Skeletal muscle cell (primary cell): Measurements from ENCODE around the gene ABLIM3.

Source experiments
- DNase-seq: peaks from one replicate; pipeline ENCODE4 v3.0.0-alpha.2; 2010; ENCODE audit warnings: low read depth
- H3K4me3 ChIP-seq: 2 replicates; pipeline ENCODE4 v1.5.1; 2011; ENCODE audit warnings: low read depth, mild to moderate bottlenecking, control low read depth, low read length, moderate library complexity

The ABLIM3 gene

DNA sequence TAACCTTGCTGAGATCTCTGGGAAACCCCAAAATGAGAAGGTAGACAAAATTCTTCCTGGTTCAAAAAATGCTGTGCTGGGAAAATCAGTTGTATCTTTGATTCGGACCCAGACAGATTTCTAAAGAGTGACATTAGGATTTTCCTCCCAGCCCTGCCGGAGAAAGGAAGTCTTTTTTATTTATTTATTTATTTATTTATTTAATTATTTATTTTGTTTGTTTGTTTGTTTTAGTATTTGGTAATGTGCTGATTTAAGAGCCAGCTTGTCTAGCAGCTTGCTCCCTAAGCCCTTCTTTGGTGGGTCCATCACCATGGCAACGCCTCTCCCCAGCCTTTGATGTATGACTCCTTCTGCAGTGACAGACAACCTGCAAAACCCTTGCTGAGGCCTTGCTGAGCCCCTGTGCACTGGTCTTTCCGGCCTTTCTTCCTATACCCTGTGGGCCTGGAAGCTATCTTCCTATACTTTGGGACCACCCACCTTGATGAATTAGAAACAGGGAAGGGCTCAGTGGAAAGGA lies 69.7 kb downstream of the ABLIM3 start:
- no peak for DNase-seq
- H3K4me3 ChIP-seq: no peak overlapping the region

GRCh38 chr5:149211566-149211965 lies 70.3 kb downstream of the ABLIM3 start:
- peak; percentile 73 for DNase-seq
- H3K4me3 ChIP-seq: no peak overlapping the region

DNA sequence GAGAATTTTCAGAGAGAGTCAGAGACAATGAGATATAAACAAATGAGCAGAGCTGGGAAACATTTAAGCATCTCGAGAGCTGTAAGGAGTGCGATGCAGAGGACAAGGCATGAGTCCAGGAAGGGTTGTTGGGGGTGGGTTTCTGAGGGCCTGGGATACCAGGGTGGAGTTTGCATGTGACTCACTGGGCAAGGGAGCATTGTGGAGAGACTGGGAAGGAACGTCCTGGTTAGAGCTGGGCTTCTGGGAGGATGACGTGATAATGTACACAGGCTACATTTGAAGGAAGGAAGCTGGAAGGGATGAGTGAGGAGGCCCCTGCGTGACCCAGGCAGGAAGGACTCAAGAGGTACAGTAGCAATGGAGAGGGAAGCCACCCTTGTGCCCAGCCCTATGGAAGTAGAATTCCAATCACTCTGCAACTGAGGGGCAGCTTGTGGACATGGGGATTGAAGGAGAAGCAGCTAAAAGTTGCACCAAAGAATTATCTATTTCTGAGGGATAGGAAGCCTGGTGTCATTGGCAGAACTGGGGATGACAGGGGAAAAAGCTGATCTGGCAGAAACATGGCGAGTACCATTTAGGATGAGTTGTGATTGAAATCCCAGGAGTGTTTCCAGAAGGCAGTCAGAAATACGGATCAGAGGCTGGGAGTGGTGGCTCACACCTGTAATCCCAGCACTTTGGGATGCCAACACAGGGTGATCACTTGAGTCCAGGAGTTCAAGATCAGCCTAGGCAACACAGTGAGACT lies 71.1 kb downstream of the ABLIM3 start:
- peak; percentile 97 for DNase-seq
- no peak overlapping the region for H3K4me3 ChIP-seq

DNA sequence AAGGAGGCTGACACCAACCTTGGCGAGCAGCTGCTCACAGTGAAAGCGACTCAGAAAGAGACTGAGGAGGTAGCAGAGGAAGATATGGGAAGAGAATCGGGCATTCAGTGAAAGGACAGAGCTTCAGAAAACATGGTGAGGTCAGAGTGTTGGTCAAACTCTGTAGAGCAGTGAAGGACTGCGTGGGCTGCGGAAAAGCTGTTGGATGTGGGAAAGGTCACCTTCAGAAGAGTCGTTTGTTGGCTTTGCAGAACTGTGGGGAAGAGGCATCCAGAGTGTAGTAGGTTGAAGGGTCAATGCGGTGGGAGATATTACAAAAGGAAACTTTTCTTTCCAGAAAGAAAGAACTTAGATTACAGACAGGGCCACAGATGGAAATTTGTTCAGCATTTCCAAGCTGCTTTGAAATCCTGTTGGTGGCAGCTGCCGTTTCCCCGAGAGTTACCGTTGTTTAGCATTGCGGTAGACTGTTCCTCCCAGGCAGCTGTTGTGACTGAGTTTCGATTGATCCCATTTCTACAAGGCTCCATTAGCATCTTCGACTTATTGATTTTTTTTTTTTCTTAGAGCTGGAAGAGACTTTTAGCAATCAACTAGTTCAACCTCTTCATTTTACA lies 72.1 kb downstream of the ABLIM3 start:
- no peak overlapping the region for H3K4me3 ChIP-seq
- no peak for DNase-seq

GRCh38 chr5:149215478-149216090 lies 74.3 kb downstream of the ABLIM3 start:
- no peak overlapping the region for H3K4me3 ChIP-seq
- no peak for DNase-seq

DNA sequence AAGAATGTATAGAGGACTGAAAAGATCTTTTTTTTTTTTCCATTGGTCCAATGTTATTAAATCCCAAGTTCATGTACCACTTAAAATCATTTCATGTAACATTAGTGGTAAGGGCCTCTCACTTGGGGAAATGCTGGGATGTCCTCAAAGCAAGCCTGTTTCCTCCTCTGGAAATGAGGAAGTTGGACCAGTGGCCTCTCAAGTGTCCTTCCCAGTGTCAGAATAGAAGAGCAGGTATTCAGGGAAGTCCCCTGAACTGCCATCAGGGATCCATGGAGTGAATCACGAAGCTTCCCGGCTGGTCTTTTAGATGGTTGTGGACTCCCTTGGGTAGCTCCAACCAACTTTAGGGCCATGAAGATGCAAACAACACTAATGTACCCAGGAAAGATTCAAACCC lies 75.2 kb downstream of the ABLIM3 start:
- DNase-seq: no peak

DNA sequence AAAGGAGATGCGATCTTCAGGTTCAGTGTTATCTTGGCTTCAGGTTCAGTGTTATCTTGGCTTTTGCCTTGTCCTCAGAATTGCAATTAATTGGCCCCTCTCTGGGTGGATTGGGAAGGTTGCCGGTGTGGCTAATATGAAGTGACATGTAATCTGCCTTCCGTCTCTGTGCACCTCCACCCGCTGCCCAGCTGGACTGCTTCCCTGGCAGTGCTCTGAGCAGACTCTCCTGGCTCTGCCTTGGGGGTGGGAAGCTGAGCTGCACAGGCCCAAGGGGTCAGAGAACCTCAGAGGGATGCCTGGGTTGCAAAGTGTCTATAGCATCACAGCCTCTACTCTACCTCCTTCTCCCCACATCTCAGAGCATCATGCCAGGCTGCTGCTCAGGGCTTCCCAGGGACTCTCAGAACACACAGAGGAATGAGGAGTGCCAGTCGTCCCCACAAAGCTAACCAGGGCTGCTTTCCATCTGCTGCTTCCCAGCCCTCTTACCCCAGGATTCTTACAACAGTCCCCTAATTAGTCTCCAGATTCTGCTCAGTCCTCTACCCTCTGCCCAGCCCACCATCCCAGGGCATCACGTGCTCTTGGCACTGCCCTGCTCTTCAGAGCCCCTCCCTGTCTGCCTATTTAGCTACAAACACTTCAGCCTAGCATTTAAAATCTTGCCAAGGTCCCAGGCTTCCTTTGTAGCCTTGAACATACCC lies 76.0 kb downstream of the ABLIM3 start:
- H3K4me3 ChIP-seq: no peak overlapping the region
- no peak for DNase-seq

More for the DNA sequence above, 75.2 kb downstream of the ABLIM3 start:
- H3K4me3 ChIP-seq: no peak overlapping the region

DNA sequence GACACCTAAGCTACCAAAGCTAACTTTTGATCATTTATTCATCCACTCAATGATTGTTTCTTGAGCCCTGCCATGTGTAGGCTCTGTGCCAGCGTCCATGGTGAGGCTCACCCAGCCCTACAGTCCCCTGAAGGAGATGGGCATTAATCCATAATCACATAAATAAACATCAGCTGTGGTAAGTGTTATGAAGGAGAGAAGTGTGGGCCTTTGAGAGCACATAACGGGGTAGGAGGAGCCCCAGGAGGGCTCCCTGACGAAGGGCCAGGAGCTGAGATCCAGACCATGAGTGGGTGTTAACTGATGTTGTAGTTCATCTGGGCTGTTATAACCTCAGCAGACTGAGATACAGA lies 76.5 kb downstream of the ABLIM3 start:
- DNase-seq: no peak
- H3K4me3 ChIP-seq: no peak overlapping the region

DNA sequence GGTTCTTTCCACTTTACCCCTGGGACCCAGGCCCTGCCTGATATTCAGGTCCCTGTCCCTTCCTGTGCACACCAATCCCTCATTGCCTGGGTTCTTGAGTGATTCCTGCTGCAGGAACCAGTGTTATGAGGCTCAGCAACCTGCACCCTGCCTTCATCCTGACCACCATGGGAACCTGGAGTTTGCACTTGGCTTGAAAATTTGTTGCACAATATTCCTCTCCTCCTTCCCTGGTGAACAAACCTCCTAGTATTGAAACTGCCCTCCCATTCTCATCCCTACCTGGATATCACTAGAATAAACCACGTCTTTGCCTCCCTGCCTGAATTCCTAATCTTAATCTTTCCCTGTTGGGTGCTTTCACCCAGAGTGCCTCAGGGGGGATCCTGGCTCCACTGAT lies 78.3 kb downstream of the ABLIM3 start:
- DNase-seq: no peak

DNA sequence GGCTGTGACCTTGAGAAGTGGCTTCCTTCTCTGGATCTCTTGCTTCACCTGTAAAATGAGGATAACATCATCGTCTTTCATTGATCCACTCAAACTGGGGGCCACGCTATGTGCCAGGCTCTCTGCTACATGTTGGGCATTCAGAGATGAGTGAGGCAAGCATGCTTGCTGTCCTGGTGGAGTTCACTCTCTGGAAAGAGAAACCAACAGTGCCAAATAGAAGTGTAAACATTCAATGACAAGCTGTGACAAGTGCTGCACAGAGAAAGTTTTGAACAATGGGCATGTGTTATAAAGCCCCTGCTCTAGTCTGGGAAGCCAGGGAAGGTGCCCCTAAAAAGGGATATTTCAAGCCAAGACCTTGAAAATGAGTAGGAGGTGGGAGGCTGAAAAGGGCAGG lies 79.5 kb downstream of the ABLIM3 start:
- no peak for DNase-seq
- no peak overlapping the region for H3K4me3 ChIP-seq

More for the DNA sequence above, 78.3 kb downstream of the ABLIM3 start:
- no peak overlapping the region for H3K4me3 ChIP-seq

GRCh38 chr5:149221326-149221725 lies 80.0 kb downstream of the ABLIM3 start:
- no peak for DNase-seq
- no peak overlapping the region for H3K4me3 ChIP-seq

GRCh38 chr5:149221731-149222342 lies 80.5 kb downstream of the ABLIM3 start:
- DNase-seq: no peak
- no peak overlapping the region for H3K4me3 ChIP-seq

GRCh38 chr5:149223081-149223848 lies 82.0 kb downstream of the ABLIM3 start:
- no peak overlapping the region for H3K4me3 ChIP-seq
- no peak for DNase-seq

GRCh38 chr5:149224282-149224681 lies 83.0 kb downstream of the ABLIM3 start:
- no peak overlapping the region for H3K4me3 ChIP-seq
- DNase-seq: no peak

DNA sequence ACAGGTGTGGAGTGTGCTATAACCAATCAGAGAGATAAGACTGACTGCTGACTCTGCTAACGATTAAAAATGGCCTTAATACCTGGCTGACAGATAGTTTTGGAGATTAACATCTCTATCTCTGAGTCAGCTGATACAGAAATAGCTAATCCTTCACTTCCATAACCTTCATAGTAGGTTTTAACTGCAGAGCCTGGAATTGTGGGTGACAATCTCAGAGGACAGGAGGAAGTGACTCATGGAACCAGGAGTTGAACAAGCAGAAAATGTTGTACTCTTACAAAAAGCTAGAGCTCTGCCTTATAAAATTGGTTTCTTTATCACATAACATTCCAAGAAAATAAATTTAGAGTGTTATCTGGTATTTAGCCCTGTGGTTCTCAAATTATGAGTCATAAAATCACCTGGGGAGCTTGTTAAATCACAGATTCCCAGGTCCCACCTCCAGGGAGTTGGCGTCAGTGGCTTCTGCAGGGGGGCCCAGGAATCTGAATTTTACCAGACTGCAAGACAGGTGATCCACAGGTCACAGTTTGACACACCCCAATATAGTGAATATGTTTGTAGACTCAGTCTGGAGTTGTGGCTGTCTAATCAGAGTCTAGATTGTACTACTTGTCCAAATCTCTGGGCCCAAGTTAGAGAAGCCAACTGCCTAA lies 86.0 kb downstream of the ABLIM3 start:
- no peak overlapping the region for H3K4me3 ChIP-seq
- no peak for DNase-seq

DNA sequence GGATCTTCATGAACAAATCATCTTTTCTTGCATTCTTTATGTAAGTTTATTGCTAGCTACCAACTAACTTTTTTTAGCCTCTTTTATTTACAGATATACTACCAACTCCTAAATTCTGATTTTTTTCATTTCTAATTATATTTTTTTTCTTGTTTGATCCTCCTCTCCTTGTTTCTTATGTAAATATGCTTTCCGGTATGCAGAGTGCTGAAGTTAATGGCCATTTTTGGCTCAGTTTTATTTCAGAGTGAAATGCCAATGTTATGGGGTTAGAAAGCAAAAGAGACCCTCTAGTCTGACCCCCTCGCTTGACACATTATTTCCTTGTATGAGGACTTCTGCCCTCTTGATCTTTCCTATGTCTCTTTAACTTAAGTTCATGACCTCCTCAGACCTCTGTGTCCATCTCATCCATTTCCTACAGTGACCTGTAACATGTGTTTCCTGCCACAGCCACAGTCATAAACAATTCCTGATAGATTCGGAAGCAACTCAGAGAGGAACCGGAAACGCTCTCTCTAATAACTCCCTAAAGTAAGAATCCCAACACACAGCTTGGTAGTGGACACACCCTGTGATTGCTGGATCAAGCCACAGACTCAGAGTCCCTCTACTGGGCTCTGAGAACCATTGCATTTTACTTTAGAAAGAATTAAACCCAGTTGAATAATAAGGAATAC lies 87.5 kb downstream of the ABLIM3 start:
- H3K4me3 ChIP-seq: no peak overlapping the region
- DNase-seq: peak; percentile 61

DNA sequence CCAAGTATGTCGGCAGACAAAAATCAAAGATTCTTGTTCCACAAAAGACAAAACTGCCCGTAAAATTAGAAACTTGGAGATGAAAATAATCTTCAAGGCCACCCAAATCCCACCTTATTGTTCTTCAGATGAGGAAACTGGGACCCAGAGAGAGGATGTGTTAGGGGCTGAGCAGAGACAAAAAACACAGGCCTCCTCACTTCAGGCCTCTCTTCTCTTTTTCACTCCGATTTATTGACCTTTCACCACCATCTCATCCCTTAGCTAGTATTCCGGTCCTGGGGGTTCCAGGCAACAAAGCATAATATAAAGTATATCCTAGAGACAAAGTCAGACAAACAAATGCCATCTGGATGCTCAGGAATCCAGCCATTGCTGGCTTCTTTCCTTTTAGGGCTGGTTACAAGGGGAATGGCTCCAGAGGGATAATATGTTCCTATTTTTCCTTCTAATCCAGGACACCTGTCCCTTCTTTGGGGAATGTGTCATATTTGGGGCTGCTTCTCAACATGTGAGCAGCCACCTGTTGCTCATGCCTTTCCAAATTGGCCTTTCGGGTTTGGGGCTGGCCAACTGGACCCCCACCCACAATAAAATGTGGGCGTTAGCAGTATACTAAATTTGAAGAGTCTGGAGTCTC lies 88.1 kb downstream of the ABLIM3 start:
- no peak overlapping the region for H3K4me3 ChIP-seq
- no peak for DNase-seq
